Measurements from ENCODE around the gene ARHGAP10.

Gene ARHGAP10

GRCh38 chr4:147844781-147845180, 112.9 kb downstream of the ARHGAP10 start:
- no peak overlapping the region for H3K4me2 ChIP-seq
- H4K20me1 ChIP-seq: no peaks in the 10 kb centered on the region
- peaks cover 0 to 45% (median 4%) of the 10 kb centered on the region in 10 experiments; a peak in 9 of 20 replicates for H3K4me1 ChIP-seq
- peaks cover 0 to 29% (median 17%) of the 10 kb centered on the region in 11 experiments; a peak in 17 of 22 replicates for H3K36me3 ChIP-seq
- H3K27me3 ChIP-seq: no peaks in the 10 kb centered on the region
- no peak for TF ChIP-seq Cebpa-rat (IDR thresholded peaks at IDR 0.05)
- H3K9me3 ChIP-seq (replicated peaks in 1 of 11): peaks cover 3 to 9% (median 5%) of the 10 kb centered on the region in 11 experiments; a peak in 20 of 22 replicates
- H3K9ac ChIP-seq: no peak overlapping the region
- no peak overlapping the region for H3K4me3 ChIP-seq
- no peak overlapping the region for H3K27ac ChIP-seq

GRCh38 chr4:147846318-147847155, 114.6 kb downstream of the ARHGAP10 start:
- H4K20me1 ChIP-seq: no peaks in the 10 kb centered on the region
- peaks cover 8 to 15% (median 11%) of the 10 kb centered on the region in 11 experiments; a peak in 20 of 22 replicates for H3K9me3 ChIP-seq (replicated peaks in 1 of 11)
- H3K27me3 ChIP-seq: no peaks in the 10 kb centered on the region
- no peak for TF ChIP-seq Cebpa-rat (IDR thresholded peaks at IDR 0.05)
- H3K4me2 ChIP-seq: peak overlapping the region in 2 of 11 experiments; percentile 1 to 35; a peak in 2 of 22 replicates
- H3K27ac ChIP-seq: no peak overlapping the region
- peaks cover 0 to 28% (median 10%) of the 10 kb centered on the region in 10 experiments; a peak in 15 of 20 replicates for H3K4me1 ChIP-seq
- H3K4me3 ChIP-seq: no peak overlapping the region
- H3K36me3 ChIP-seq: peaks cover 3 to 44% (median 25%) of the 10 kb centered on the region in 11 experiments; a peak in 17 of 22 replicates
- no peak overlapping the region for H3K9ac ChIP-seq

- no peaks in the 10 kb centered on the region for H4K20me1 ChIP-seq
- H3K9me3 ChIP-seq (replicated peaks in 1 of 11): peaks cover 8 to 15% (median 11%) of the 10 kb centered on the region in 11 experiments; a peak in 20 of 22 replicates
- H3K27me3 ChIP-seq: no peaks in the 10 kb centered on the region
- H3K36me3 ChIP-seq: peaks cover 3 to 54% (median 25%) of the 10 kb centered on the region in 11 experiments; a peak in 17 of 22 replicates
- peaks cover 0 to 14% (median 9%) of the 10 kb centered on the region in 10 experiments; a peak in 12 of 20 replicates for H3K4me1 ChIP-seq
- H3K27ac ChIP-seq: no peak overlapping the region
- no peak overlapping the region for H3K4me2 ChIP-seq
- no peak overlapping the region for H3K9ac ChIP-seq
- H3K4me3 ChIP-seq: no peak overlapping the region
- TF ChIP-seq Cebpa-rat (IDR thresholded peaks at IDR 0.05): no peak
Observed at GRCh38 chr4:147847751-147848590, 116.1 kb downstream of the ARHGAP10 start.

- Histone ChIP-seq H3K9ac (no peak overlapping the region), H4K20me1 (no peaks in the 10 kb centered on the region), H3K36me3 (peaks cover 3 to 54% (median 25%) of the 10 kb centered on the region in 11 experiments; a peak in 17 of 22 replicates), H3K4me3 (no peak overlapping the region), H3K4me2 (no peak overlapping the region), H3K27me3 (no peaks in the 10 kb centered on the region), H3K27ac (no peak overlapping the region), H3K4me1 (peaks cover 0 to 12% (median 9%) of the 10 kb centered on the region in 10 experiments; a peak in 12 of 20 replicates), H3K9me3 (replicated peaks in 1 of 11) (peaks cover 8 to 15% (median 11%) of the 10 kb centered on the region in 11 experiments; a peak in 20 of 22 replicates)
- TF ChIP-seq Cebpa-rat (IDR thresholded peaks at IDR 0.05): no peak
Observed at GRCh38 chr4:147848634-147849033, 116.7 kb downstream of the ARHGAP10 start.

- Histone ChIP-seq H3K4me3 (no peak overlapping the region), H3K27ac (no peak overlapping the region), H3K9me3 (replicated peaks in 1 of 11) (peaks cover 8 to 15% (median 11%) of the 10 kb centered on the region in 11 experiments; a peak in 20 of 22 replicates), H4K20me1 (no peaks in the 10 kb centered on the region), H3K27me3 (no peaks in the 10 kb centered on the region), H3K4me2 (peak overlapping the region in 6 of 11 experiments; percentile 14 to 42 (median 24); a peak in 3 of 22 replicates), H3K4me1 (peaks cover 0 to 22% (median 10%) of the 10 kb centered on the region in 10 experiments; a peak in 15 of 20 replicates), H3K9ac (no peak overlapping the region), H3K36me3 (peaks cover 3 to 54% (median 25%) of the 10 kb centered on the region in 11 experiments; a peak in 17 of 22 replicates)
- no peak for TF ChIP-seq Cebpa-rat (IDR thresholded peaks at IDR 0.05)
Observed at GRCh38 chr4:147851135-147851534, 119.2 kb downstream of the ARHGAP10 start.

GRCh38 chr4:147853706-147854105, 121.8 kb downstream of the ARHGAP10 start:
- Histone ChIP-seq H3K27ac (no peak overlapping the region), H3K27me3 (no peaks in the 10 kb centered on the region), H3K36me3 (peaks cover 3 to 41% (median 13%) of the 10 kb centered on the region in 11 experiments; a peak in 13 of 22 replicates), H3K9me3 (replicated peaks in 1 of 11) (peaks cover 8 to 15% (median 11%) of the 10 kb centered on the region in 11 experiments; a peak in 20 of 22 replicates), H3K4me1 (peaks cover 0 to 17% (median 10%) of the 10 kb centered on the region in 10 experiments; a peak in 15 of 20 replicates), H4K20me1 (no peaks in the 10 kb centered on the region), H3K4me3 (no peak overlapping the region), H3K9ac (no peak overlapping the region), H3K4me2 (no peak overlapping the region)
- no peak for TF ChIP-seq Cebpa-rat (IDR thresholded peaks at IDR 0.05)

GRCh38 chr4:147854154-147854553, 122.3 kb downstream of the ARHGAP10 start:
- Histone ChIP-seq H3K4me1 (peaks cover 0 to 17% (median 10%) of the 10 kb centered on the region in 10 experiments; a peak in 15 of 20 replicates), H3K4me3 (no peak overlapping the region), H3K27me3 (no peaks in the 10 kb centered on the region), H3K9me3 (replicated peaks in 1 of 11) (peaks cover 8 to 12% (median 11%) of the 10 kb centered on the region in 11 experiments; a peak in 20 of 22 replicates), H4K20me1 (no peaks in the 10 kb centered on the region), H3K36me3 (peaks cover 3 to 42% (median 13%) of the 10 kb centered on the region in 11 experiments; a peak in 13 of 22 replicates), H3K9ac (no peak overlapping the region), H3K4me2 (no peak overlapping the region), H3K27ac (no peak overlapping the region)
- no peak for TF ChIP-seq Cebpa-rat (IDR thresholded peaks at IDR 0.05)

- H3K4me1 ChIP-seq: peaks cover 0 to 17% (median 5%) of the 10 kb centered on the region in 10 experiments; a peak in 15 of 20 replicates
- H3K4me2 ChIP-seq: peak overlapping the region in 3 of 11 experiments; percentile 2 to 60 (median 14); a peak in 3 of 22 replicates
- no peak for TF ChIP-seq Cebpa-rat (IDR thresholded peaks at IDR 0.05)
- H4K20me1 ChIP-seq: no peaks in the 10 kb centered on the region
- H3K27me3 ChIP-seq: no peaks in the 10 kb centered on the region
- no peak overlapping the region for H3K9ac ChIP-seq
- no peaks in the 10 kb centered on the region for H3K9me3 ChIP-seq (replicated peaks in 1 of 11)
- no peak overlapping the region for H3K4me3 ChIP-seq
- peaks cover 0 to 42% (median 1%) of the 10 kb centered on the region in 11 experiments; a peak in 9 of 22 replicates for H3K36me3 ChIP-seq
- no peak overlapping the region for H3K27ac ChIP-seq
Observed at GRCh38 chr4:147855571-147856009, 123.7 kb downstream of the ARHGAP10 start.

Data from BLaER1 treated with 17β-estradiol and CSF1 and Interleukin-3, amounts not matched to agents 10 nM and 100 nM (cell line).